ENCODE data around the gene TBXA2R.

The TBXA2R gene

DNA sequence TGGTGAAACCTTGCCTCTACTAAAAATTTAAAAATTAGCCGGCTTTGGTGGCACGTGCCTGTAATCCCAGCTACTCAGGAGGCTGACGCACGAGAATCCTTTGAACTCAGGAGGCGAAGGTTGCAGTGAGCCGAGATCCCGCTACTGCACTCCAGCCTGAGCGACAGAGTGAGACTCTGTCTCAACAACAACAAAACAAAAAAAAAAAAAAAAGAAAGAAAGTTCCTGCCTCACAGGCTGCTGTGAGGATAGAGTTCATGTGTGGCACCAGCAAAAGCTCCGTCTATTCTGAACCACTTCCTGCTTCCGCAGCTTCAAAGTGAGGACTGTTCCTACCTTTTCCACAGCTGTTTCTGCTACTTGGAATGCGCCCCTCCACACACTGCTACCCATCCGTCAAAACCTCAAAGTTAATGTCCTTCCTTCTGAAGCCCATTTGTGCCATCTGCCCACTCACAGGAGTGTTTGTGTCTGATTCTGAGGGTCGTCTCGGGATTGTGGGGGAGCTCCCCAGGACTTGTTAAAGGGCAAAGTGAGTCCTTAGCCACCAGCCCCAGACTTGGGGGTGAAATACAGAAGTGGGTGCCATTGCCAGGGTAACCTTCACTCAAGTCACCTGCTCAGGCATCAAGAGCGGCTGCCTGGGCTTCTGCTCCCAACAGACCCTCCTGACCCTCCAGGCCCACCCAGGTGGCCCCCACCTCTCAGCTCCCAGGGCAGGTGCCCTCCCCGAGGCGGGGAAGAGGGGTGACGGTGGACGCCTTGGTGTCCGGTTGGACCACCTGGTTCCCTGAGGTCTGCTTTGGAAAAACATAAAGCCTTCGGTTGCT, 52.2 kb downstream of the TBXA2R start:
- Histone ChIP-seq H3K4me3 (ENCODE audit: low read length in 2 of 2) (peak overlapping the region; percentile 23 to 37), H3K4me1 (ENCODE audit: control insufficient read depth in 2 of 2, insufficient read depth in 2 of 2, low read length in 2 of 2) (peaks cover 12 to 13% of the 10 kb centered on the region in 2 donors), H3K9me3 (ENCODE audit: control insufficient read depth in 2 of 2, low read length in 2 of 2) (no peaks in the 10 kb centered on the region), H3K27me3 (ENCODE audit: control insufficient read depth in 2 of 2, insufficient read depth in 2 of 2, low read length in 2 of 2) (no peaks in the 10 kb centered on the region), H3K27ac (ENCODE audit: low read depth in 2 of 2, low read length in 2 of 2) (peak overlapping the region; percentile 51 to 65), H3K36me3 (ENCODE audit: control insufficient read depth in 2 of 2, insufficient read depth in 2 of 2, low read length in 2 of 2) (peaks cover 0 to 3% of the 10 kb centered on the region in 2 donors), H3K9ac (ENCODE audit: low read depth in 1 of 2, low read length in 2 of 2) (no peak overlapping the region)

DNA sequence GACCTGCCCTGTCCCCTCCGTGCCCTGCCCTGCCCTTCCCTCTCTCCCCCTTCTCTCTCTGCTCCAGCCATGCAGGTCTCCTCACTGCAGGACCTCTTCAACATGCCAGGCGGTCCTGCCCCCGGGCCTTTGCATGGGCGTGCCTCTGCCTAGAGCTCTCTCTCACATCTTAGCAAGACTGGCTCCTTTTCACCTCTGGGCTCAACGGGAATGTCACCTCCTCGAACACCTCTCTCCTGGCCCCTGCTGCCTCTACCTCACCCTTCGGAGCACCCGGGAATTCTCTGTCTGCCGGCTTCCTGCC, 54.9 kb downstream of the TBXA2R start:
- Histone ChIP-seq H3K27me3 (ENCODE audit: control insufficient read depth in 2 of 2, insufficient read depth in 2 of 2, low read length in 2 of 2) (no peaks in the 10 kb centered on the region), H3K4me1 (ENCODE audit: control insufficient read depth in 2 of 2, insufficient read depth in 2 of 2, low read length in 2 of 2) (peaks cover 9% of the 10 kb centered on the region in 2 donors), H3K9ac (ENCODE audit: low read depth in 1 of 2, low read length in 2 of 2) (no peak overlapping the region), H3K36me3 (ENCODE audit: control insufficient read depth in 2 of 2, insufficient read depth in 2 of 2, low read length in 2 of 2) (peaks cover 0 to 5% of the 10 kb centered on the region in 2 donors), H3K4me3 (ENCODE audit: low read length in 2 of 2) (no peak overlapping the region), H3K27ac (ENCODE audit: low read depth in 2 of 2, low read length in 2 of 2) (no peak overlapping the region), H3K9me3 (ENCODE audit: control insufficient read depth in 2 of 2, low read length in 2 of 2) (no peaks in the 10 kb centered on the region)

DNA sequence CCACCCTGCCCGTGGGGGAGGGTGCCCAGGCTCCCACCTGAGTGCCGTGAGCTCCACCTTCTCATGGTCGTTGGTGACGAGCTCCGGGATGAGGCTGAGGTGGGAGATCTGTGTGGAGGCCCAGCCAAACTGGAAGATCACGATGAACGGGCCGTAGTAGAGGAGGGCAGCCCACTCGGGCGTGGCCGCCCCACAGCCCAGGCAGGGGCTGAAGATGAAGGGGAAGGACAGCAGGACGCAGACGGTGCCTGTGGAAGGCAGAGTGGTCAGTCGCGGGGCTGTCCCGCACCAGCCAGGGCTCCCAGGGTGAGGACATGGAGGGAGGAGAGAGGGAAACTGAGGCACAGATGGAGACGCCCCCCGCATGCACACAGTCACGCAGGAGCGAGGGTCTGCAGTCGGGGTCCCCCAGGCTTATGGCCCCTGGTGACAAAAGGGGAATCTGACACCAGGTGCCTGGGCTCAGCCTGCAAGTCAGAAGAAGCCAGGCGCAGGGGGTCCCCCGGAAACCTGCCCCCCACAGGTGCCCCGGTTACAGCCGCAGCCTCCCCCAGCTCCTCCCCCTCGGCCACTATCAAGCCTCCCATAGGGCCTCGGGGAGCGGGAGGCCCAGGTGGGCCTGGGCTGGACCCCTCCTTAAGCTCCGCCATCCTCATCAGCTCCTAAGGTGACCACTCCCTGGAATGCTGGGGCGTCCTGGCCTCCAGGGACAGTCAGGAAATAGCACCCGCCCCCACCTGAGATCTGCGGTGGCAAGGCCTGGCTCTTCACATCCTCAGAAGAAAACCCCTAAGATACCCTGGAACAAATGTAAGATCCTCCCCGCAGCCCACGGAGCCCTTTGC, 55.5 kb downstream of the TBXA2R start:
- H3K27ac ChIP-seq (ENCODE audit: low read depth in 2 of 2, low read length in 2 of 2): no peak overlapping the region
- peaks cover 3 to 4% of the 10 kb centered on the region in 2 donors for H3K4me1 ChIP-seq (ENCODE audit: control insufficient read depth in 2 of 2, insufficient read depth in 2 of 2, low read length in 2 of 2)
- peaks cover 0 to 5% of the 10 kb centered on the region in 2 donors for H3K36me3 ChIP-seq (ENCODE audit: control insufficient read depth in 2 of 2, insufficient read depth in 2 of 2, low read length in 2 of 2)

DNA sequence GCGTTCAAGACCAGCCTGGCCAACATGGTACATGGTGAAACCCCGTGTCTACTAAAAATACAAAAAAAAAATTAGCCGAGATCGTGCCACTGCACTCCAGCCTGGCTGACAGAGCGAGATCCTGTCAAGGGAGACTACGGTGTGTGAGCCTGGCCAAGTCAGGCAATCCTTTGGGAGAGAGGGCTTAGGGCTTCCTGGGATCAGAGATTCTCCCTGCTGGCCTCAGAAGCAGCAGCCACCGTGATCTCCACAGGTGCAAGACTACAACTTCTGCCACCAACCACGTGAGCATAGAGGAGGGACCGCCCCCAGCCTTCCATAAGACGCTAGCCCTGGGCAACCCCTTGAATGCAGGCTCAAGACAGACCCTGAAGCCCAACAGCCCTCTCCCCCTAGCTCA, 56.9 kb downstream of the TBXA2R start:
- Histone ChIP-seq H3K9me3 (ENCODE audit: control insufficient read depth in 2 of 2, low read length in 2 of 2) (no peaks in the 10 kb centered on the region), H3K4me1 (ENCODE audit: control insufficient read depth in 2 of 2, insufficient read depth in 2 of 2, low read length in 2 of 2) (peaks cover 0 to 4% of the 10 kb centered on the region in 2 donors), H3K9ac (ENCODE audit: low read depth in 1 of 2, low read length in 2 of 2) (no peak overlapping the region), H3K27me3 (ENCODE audit: control insufficient read depth in 2 of 2, insufficient read depth in 2 of 2, low read length in 2 of 2) (no peaks in the 10 kb centered on the region), H3K4me3 (ENCODE audit: low read length in 2 of 2) (no peak overlapping the region), H3K36me3 (ENCODE audit: control insufficient read depth in 2 of 2, insufficient read depth in 2 of 2, low read length in 2 of 2) (peaks cover 0 to 9% of the 10 kb centered on the region in 2 donors), H3K27ac (ENCODE audit: low read depth in 2 of 2, low read length in 2 of 2) (no peak overlapping the region)

More for the DNA sequence above, 55.5 kb downstream of the TBXA2R start:
- Histone ChIP-seq H3K9me3 (ENCODE audit: control insufficient read depth in 2 of 2, low read length in 2 of 2) (no peaks in the 10 kb centered on the region), H3K27me3 (ENCODE audit: control insufficient read depth in 2 of 2, insufficient read depth in 2 of 2, low read length in 2 of 2) (no peaks in the 10 kb centered on the region), H3K4me3 (ENCODE audit: low read length in 2 of 2) (no peak overlapping the region), H3K9ac (ENCODE audit: low read depth in 1 of 2, low read length in 2 of 2) (no peak overlapping the region)

DNA sequence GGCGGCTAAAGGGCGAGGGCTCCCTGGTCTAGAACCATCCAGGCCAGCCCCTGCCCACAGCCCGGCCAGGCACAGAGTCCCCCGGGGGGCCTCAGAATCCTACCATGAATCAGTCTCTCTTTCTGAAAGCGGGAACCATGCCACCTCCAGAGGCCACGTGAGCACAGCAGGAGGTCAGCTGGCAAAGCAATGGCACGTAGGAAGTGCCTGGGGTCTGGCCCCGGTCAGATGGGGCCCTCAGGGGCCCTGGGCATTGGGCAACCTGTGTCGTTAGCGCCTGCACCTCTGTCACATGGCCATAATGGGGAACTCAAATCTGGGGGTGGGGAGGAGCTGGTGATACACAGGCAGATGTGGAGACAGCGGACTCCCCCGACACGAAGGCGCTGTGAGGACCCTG, 58.1 kb downstream of the TBXA2R start:
- no peaks in the 10 kb centered on the region for H3K4me1 ChIP-seq (ENCODE audit: control insufficient read depth in 2 of 2, insufficient read depth in 2 of 2, low read length in 2 of 2)
- H3K9ac ChIP-seq (ENCODE audit: low read depth in 1 of 2, low read length in 2 of 2): no peak overlapping the region
- no peak overlapping the region for H3K27ac ChIP-seq (ENCODE audit: low read depth in 2 of 2, low read length in 2 of 2)
- H3K4me3 ChIP-seq (ENCODE audit: low read length in 2 of 2): no peak overlapping the region
- H3K9me3 ChIP-seq (ENCODE audit: control insufficient read depth in 2 of 2, low read length in 2 of 2): no peaks in the 10 kb centered on the region
- peaks cover 0 to 9% of the 10 kb centered on the region in 2 donors for H3K36me3 ChIP-seq (ENCODE audit: control insufficient read depth in 2 of 2, insufficient read depth in 2 of 2, low read length in 2 of 2)
- no peaks in the 10 kb centered on the region for H3K27me3 ChIP-seq (ENCODE audit: control insufficient read depth in 2 of 2, insufficient read depth in 2 of 2, low read length in 2 of 2)

DNA sequence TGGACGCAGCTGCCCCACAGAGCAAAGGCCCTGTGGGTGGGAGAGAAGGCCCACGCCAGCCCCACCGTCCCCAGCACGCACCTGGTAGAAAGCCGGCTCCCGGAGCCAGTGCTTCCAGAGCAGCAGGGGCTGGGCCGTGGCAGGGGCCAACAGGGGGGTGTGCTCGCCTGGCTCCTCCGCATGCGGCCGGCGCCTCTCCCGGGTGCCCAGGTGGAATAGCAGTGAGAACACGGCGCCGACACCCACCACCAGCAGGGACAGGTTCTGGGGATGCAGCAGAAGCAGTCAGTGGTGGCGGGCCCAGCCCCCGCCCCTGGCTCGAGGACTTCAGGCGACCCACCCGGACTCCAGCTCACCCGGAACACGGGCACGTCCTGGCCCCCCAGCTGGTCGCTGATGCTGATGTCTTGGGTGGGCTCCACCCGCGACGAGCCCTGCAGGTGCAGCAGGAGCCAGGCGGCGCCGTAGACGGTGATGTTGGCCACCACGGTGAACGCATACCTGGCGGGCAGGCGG, 58.9 kb downstream of the TBXA2R start:
- Histone ChIP-seq H3K27ac (ENCODE audit: low read depth in 2 of 2, low read length in 2 of 2) (no peak overlapping the region), H3K4me1 (ENCODE audit: control insufficient read depth in 2 of 2, insufficient read depth in 2 of 2, low read length in 2 of 2) (no peaks in the 10 kb centered on the region), H3K27me3 (ENCODE audit: control insufficient read depth in 2 of 2, insufficient read depth in 2 of 2, low read length in 2 of 2) (no peaks in the 10 kb centered on the region), H3K9ac (ENCODE audit: low read depth in 1 of 2, low read length in 2 of 2) (no peak overlapping the region), H3K9me3 (ENCODE audit: control insufficient read depth in 2 of 2, low read length in 2 of 2) (no peaks in the 10 kb centered on the region), H3K36me3 (ENCODE audit: control insufficient read depth in 2 of 2, insufficient read depth in 2 of 2, low read length in 2 of 2) (peaks cover 0 to 9% of the 10 kb centered on the region in 2 donors), H3K4me3 (ENCODE audit: low read length in 2 of 2) (no peak overlapping the region)

DNA sequence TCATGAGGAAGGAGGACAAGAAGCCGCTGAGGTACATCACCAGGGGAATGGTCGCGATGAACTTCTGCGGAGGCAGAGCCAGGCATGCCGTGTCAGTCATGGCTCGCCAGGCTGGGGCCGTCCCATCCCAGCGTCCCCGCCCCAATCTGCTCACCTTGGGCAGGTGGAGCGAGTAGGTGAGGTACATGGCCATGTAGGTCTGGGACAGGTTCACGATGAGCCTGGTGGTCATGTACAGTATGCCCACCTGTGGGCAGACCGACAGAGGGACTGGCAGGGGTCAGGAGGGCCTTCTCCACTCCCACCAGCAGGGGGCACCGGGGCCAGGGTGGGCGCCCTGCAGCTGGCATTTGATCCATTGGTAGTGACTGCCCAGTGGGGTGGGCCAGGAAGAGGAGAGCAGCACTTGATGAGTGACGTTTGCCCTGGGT, 59.4 kb downstream of the TBXA2R start:
- Histone ChIP-seq H3K27me3 (ENCODE audit: control insufficient read depth in 2 of 2, insufficient read depth in 2 of 2, low read length in 2 of 2) (no peaks in the 10 kb centered on the region), H3K36me3 (ENCODE audit: control insufficient read depth in 2 of 2, insufficient read depth in 2 of 2, low read length in 2 of 2) (peaks cover 0 to 9% of the 10 kb centered on the region in 2 donors), H3K9me3 (ENCODE audit: control insufficient read depth in 2 of 2, low read length in 2 of 2) (no peaks in the 10 kb centered on the region), H3K27ac (ENCODE audit: low read depth in 2 of 2, low read length in 2 of 2) (no peak overlapping the region), H3K4me1 (ENCODE audit: control insufficient read depth in 2 of 2, insufficient read depth in 2 of 2, low read length in 2 of 2) (no peaks in the 10 kb centered on the region), H3K4me3 (ENCODE audit: low read length in 2 of 2) (no peak overlapping the region), H3K9ac (ENCODE audit: low read depth in 1 of 2, low read length in 2 of 2) (no peak overlapping the region)

DNA sequence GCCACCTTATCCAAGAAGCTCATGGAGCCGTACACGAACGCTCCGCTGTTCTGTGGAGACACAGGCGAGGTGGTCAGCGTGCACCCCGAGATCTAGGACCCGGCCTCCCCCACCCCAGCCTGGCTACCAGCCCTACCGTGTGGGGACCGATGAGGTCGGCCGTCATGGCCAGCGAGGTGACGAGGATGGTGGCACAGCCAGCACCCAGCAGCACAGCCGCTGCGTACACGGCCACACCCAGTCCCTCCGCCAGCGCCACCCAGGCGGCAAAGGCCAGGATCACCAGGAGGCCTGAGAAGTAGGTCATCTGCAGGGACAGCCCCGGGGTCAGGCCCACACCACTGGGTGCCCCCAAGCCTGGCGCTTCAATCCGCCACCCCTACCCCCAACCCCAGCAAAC, 60.6 kb downstream of the TBXA2R start:
- no peaks in the 10 kb centered on the region for H3K9me3 ChIP-seq (ENCODE audit: control insufficient read depth in 2 of 2, low read length in 2 of 2)
- H3K27ac ChIP-seq (ENCODE audit: low read depth in 2 of 2, low read length in 2 of 2): no peak overlapping the region
- H3K4me3 ChIP-seq (ENCODE audit: low read length in 2 of 2): no peak overlapping the region
- no peaks in the 10 kb centered on the region for H3K4me1 ChIP-seq (ENCODE audit: control insufficient read depth in 2 of 2, insufficient read depth in 2 of 2, low read length in 2 of 2)
- H3K36me3 ChIP-seq (ENCODE audit: control insufficient read depth in 2 of 2, insufficient read depth in 2 of 2, low read length in 2 of 2): peaks cover 0 to 9% of the 10 kb centered on the region in 2 donors
- no peaks in the 10 kb centered on the region for H3K27me3 ChIP-seq (ENCODE audit: control insufficient read depth in 2 of 2, insufficient read depth in 2 of 2, low read length in 2 of 2)
- no peak overlapping the region for H3K9ac ChIP-seq (ENCODE audit: low read depth in 1 of 2, low read length in 2 of 2)

DNA sequence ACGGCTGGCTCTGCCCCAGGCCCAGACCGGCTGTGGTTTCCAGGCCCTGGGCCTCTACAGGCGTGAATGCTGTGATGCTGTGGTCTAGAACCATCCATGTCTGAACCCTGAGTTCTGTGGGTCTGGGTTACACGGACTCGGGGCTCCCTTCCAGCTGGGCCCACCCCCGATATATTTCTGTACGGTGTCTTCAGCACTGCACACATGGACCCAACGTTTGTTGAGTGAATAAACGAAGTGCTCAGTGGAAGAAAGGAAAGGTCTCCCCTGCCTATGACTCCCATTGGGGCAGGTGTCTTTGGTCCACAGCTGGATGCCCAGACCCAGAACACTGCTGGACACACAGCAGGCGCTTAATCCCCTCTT, 61.0 kb downstream of the TBXA2R start:
- Histone ChIP-seq H3K4me3 (ENCODE audit: low read length in 2 of 2) (no peak overlapping the region), H3K9ac (ENCODE audit: low read depth in 1 of 2, low read length in 2 of 2) (no peak overlapping the region), H3K9me3 (ENCODE audit: control insufficient read depth in 2 of 2, low read length in 2 of 2) (no peaks in the 10 kb centered on the region), H3K27ac (ENCODE audit: low read depth in 2 of 2, low read length in 2 of 2) (no peak overlapping the region), H3K36me3 (ENCODE audit: control insufficient read depth in 2 of 2, insufficient read depth in 2 of 2, low read length in 2 of 2) (peaks cover 0 to 7% of the 10 kb centered on the region in 2 donors), H3K4me1 (ENCODE audit: control insufficient read depth in 2 of 2, insufficient read depth in 2 of 2, low read length in 2 of 2) (no peaks in the 10 kb centered on the region), H3K27me3 (ENCODE audit: control insufficient read depth in 2 of 2, insufficient read depth in 2 of 2, low read length in 2 of 2) (no peaks in the 10 kb centered on the region)
